Pancreas (tissue), 10 donors: ENCODE results near the gene VSTM2B. TPM values are rescaled to one million over a fixed set of nuclear protein-coding genes. Genes with fewer than 3 reads are reported as not detected.
A peak's percentile ranks its signal among the peaks of the same experiment; 100 is the strongest.

Experiments
- ATAC-seq, 4 donors: fragments of 200-7000 bp; cut with Tn5 transposase; one replicate each; pipeline versions ENCODE4 v1.8.0 to v1.9.1; 2020; ENCODE audit warnings: mild to moderate bottlenecking in 4 of 4, moderate library complexity in 4 of 4
- DNase-seq, 6 donors: peaks; one replicate each; pipeline ENCODE4 v3.0.0-alpha.2; 2020
- FAIRE-seq: peaks from 2 replicates; lab custom pipeline; 2012; peaks lifted over from hg19 to GRCh38; lab: Jason Lieb, UNC
- H3K27ac ChIP-seq, 4 donors: fragments of 200-600 bp; sonication (generic); 1 replicate in 3 of 4; 2 replicates in 1 of 4; pipeline versions ENCODE4 v1.5.0 to v1.8.0; 2020
- H3K27me3 ChIP-seq, 4 donors: fragments of 200-600 bp; one replicate each; pipeline ENCODE4 v1.8.0; 2021
- H3K36me3 ChIP-seq, 3 donors: fragments of 200-600 bp; sonication (generic) in 1 of 3; one replicate each; pipeline versions ENCODE4 v1.5.0 to v1.8.0; 2020 to 2021
- H3K4me1 ChIP-seq, 3 donors: fragments of 200-600 bp; one replicate each; pipeline ENCODE4 v1.8.0; 2021
- H3K4me3 ChIP-seq, 4 donors: fragments of 200-600 bp; sonication (generic) in 2 of 4; one replicate each; pipeline versions ENCODE4 v1.5.0 to v1.8.0; 2020 to 2021
- H3K9me3 ChIP-seq, 4 donors: fragments of 200-600 bp; one replicate each; pipeline ENCODE4 v1.8.0; 2021
- WGBS, 2 donors: extraction: QIAGEN DNeasy Blood & Tissue Kit; methylation state at CpG; one replicate each; pipeline ENCODE4 v1.1.7; 2013; 5-methylcytosine and 5-hydroxymethylcytosine counted together
- intact Hi-C, 3 donors: fragments of 100-400 bp; cut with DNase I; formaldehyde crosslinking; loops; one replicate each; pipeline versions ENCODE4 v1.11.1 to v1.14.2; 2022
- polyA plus RNA-seq, 2 donors: library from polyadenylated mRNA; stranded (reverse); fragments of 200-250 nt; gene quantifications; one replicate each; pipeline ENCODE4 v1.2.3, GENCODE V29; 2013
- total RNA-seq, 6 donors: library from RNA; stranded (reverse); fragmentation: NEBNext Ultra II Directional in 4 of 6; extraction: Animal tissue kit (Norgen Biotek cat#: 25700) in 4 of 6; gene quantifications; one replicate each; pipeline versions ENCODE4 v1.2.1 to v1.2.4, GENCODE V29; 2021 to 2023
- TF ChIP-seq, protein P1 (sequence below), 4 donors: fragments of 200-600 bp; sonication (generic) in 3 of 4; IDR thresholded peaks; one replicate each; pipeline versions ENCODE4 v1.5.0 to v1.8.0; 2021; ENCODE audit warnings: antibody characterized with exemption in 4 of 4
- donor health status: healthy with polysubstance abuse.
- donor health status: DM: no; HTN: no; CAD: no; lungs with moderate emphysema.
- donor health status: DM: no; HTN: no; CAD: no.
- donor health status: control.
- donor health status: control.
- donor health status: Bipolar disorder and iron deficiency.
- donor health status: DM: yes; HTN: yes; CAD: no.
- donor health status: DM: no; HTN: no; CAD: no.
- donor health status: DM: no; HTN: no; CAD: no.
- donor health status: DM: yes; HTN: yes; CAD: no.

Gene VSTM2B
- total and polyA plus RNA-seq, 8 donors = 0.05 TPM; not detected in 7

DNA sequence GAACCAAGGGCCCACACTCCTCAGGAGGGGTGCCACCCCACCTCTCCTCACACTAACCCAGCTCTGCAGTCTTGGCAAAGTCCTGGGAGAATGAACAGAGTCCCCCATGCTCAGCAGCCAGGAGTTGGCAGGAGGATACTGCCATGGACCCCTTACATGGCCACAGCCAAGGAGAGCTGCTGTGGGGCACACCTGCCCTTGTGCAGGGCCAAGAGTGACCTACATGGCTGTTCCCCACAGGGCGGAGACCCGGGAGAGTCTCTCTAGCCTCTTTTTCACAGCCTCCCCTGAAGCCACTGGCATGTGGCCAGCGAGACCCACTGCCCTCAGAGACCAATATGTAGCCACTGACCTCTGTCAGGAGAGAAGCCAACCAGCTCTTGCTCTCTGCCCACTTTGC, 45.9 kb upstream of the VSTM2B start:
- Histone ChIP-seq H3K36me3 (no peaks in the 10 kb centered on the region), H3K27ac (no peak overlapping the region), H3K4me1 (no peaks in the 10 kb centered on the region), H3K27me3 (no peaks in the 10 kb centered on the region), H3K4me3 (no peak overlapping the region), H3K9me3 (no peaks in the 10 kb centered on the region)
- TF ChIP-seq, protein P1, sequence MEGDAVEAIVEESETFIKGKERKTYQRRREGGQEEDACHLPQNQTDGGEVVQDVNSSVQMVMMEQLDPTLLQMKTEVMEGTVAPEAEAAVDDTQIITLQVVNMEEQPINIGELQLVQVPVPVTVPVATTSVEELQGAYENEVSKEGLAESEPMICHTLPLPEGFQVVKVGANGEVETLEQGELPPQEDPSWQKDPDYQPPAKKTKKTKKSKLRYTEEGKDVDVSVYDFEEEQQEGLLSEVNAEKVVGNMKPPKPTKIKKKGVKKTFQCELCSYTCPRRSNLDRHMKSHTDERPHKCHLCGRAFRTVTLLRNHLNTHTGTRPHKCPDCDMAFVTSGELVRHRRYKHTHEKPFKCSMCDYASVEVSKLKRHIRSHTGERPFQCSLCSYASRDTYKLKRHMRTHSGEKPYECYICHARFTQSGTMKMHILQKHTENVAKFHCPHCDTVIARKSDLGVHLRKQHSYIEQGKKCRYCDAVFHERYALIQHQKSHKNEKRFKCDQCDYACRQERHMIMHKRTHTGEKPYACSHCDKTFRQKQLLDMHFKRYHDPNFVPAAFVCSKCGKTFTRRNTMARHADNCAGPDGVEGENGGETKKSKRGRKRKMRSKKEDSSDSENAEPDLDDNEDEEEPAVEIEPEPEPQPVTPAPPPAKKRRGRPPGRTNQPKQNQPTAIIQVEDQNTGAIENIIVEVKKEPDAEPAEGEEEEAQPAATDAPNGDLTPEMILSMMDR (IDR thresholded peaks at IDR 0.05) = no peak
- 62 to 89% methylated on average over 3 of the region's 3 CpGs for WGBS, 2 donors
- DNase-seq = peak in 1 of 6 donors; percentile 41
- no peak for ATAC-seq
- intact Hi-C loops = no loop called here
- FAIRE-seq = no peak

DNA sequence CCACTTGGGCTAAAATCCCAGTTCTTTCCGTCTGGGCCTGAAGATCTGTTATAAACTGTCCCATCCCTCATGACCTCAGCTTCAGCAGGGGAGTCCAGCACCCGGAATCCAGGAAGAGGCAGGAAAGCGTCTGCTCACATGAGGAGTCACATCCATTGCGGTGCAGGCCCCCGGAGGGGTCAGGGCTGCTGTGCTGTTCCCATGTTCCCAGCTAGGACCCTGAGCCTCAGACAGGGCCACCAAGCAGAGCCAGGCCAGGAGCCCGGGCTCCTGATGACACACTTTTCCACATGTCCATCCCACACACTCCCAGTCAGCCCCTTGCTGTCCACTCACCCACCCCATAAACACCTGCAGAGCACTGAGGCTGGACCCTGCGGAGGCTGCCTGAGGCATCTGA, 45.3 kb upstream of the VSTM2B start:
- H3K4me1 ChIP-seq = no peaks in the 10 kb centered on the region
- no peaks in the 10 kb centered on the region for H3K27me3 ChIP-seq
- H3K27ac ChIP-seq = no peak overlapping the region
- ATAC-seq (no peak), FAIRE-seq (no peak), DNase-seq (peak in 1 of 6 donors; percentile 23)
- 69 to 86% methylated on average over 7 of the region's 7 CpGs for WGBS, 2 donors
- no peak overlapping the region for H3K4me3 ChIP-seq
- H3K9me3 ChIP-seq = no peaks in the 10 kb centered on the region
- no peaks in the 10 kb centered on the region for H3K36me3 ChIP-seq
- TF ChIP-seq, protein P1 (IDR thresholded peaks at IDR 0.05) = no peak
- intact Hi-C loops = no loop called here

DNA sequence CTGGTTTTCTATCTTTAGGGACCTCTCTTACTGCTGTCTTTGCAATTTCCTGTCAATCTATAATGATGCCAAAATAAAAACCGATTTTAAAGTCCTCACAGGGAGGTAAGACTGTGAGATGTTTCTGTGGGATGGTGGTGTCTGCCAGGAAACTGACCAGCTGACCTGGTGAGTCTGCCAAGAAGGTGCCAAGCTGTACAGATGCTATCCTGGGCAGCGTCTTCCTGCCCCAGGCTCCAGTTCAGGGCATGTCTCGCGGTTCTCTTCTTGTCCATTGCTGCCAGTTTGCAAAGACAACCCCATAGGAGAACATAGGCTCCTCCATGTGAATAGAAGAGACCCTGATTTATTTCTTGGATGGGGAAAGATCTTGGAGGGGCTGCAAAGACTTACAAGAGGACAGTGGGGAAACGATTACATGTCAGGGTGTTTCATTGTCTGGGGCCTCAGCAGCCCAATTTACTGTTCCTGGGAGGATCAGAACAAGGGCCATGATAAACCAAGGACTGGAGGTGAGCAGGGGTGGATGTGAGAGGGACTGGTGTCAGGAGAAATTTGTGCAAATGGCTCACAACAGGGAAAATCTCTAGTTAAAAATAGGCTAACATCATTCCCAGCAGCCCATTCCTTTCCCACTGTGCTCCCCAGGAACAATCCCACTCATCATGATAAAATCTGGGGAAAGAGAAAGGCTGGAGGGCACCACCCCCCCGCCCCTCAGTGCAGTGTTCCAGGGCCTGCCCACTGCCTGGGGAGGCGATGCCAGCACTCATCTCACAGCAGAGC, 42.7 kb upstream of the VSTM2B start:
- intact Hi-C loops = no loop called here
- Histone ChIP-seq H3K36me3 (no peaks in the 10 kb centered on the region), H3K27me3 (peaks cover 0 to 4% (median 0%) of the 10 kb centered on the region in 4 donors), H3K4me3 (no peak overlapping the region), H3K4me1 (no peaks in the 10 kb centered on the region), H3K9me3 (no peaks in the 10 kb centered on the region), H3K27ac (no peak overlapping the region)
- TF ChIP-seq, protein P1 (IDR thresholded peaks at IDR 0.05) = no peak
- WGBS, 2 donors = 39 to 49% methylated on average over 7 of the region's 7 CpGs
- FAIRE-seq (no peak), ATAC-seq (no peak), DNase-seq (no peak)

DNA sequence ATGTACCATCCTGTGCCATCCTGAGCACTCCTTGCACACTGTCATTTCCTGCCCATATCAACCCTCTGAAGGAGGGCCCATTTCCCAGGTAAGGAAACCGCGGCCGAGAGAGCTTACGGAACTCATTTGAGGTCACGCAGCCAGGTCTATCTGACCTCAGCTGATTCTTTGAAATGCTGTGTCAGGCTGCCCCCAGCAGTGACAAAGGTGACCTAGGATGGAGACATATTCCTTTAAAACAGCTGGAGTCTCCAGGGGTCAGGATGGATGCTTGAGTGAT, 42.2 kb upstream of the VSTM2B start:
- DNase-seq (peak in 1 of 6 donors; percentile 36), FAIRE-seq (no peak), ATAC-seq (no peak)
- Histone ChIP-seq H3K36me3 (no peaks in the 10 kb centered on the region), H3K4me1 (no peaks in the 10 kb centered on the region), H3K4me3 (no peak overlapping the region), H3K27ac (no peak overlapping the region), H3K27me3 (peaks cover 0 to 4% (median 0%) of the 10 kb centered on the region in 4 donors), H3K9me3 (no peaks in the 10 kb centered on the region)
- TF ChIP-seq, protein P1 (IDR thresholded peaks at IDR 0.05) = no peak
- intact Hi-C loops = no loop called here
- WGBS, 2 donors = 82 to 94% methylated on average over 5 of the region's 5 CpGs

DNA sequence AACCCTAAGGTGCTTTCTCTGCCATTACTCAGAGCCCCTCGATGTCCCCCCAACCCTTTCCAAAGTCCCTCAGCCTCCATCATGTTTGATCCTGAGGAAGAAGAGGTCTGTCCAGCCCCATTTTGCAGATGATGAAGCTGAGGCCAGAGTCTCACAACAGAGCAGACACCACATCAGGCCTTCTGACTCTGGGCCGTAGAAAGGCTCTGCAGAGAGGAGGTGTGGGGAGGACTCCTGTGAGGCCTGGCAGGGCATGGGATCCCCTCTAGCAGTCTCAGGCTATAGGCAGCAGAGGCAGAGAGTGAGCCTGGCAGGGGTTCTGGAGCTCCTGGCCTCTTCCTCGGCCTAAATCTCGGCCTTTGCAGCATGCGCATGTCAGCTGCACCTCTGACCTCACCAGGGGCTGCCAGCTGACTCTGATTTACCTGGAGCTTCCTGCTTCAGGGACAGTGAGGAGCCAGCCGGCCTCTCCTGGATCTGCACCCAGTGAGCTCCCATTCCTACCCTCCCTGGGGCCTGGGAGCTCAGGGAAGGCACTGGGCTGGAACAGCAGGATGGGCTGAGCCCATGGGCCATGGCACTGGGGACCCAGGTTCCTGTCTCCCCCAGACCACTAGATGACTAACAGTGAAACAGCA, 41.7 kb upstream of the VSTM2B start:
- Histone ChIP-seq H3K27me3 (peaks cover 0 to 4% (median 0%) of the 10 kb centered on the region in 4 donors), H3K4me1 (no peaks in the 10 kb centered on the region), H3K27ac (no peak overlapping the region), H3K9me3 (no peaks in the 10 kb centered on the region), H3K4me3 (no peak overlapping the region), H3K36me3 (no peaks in the 10 kb centered on the region)
- TF ChIP-seq, protein P1 (IDR thresholded peaks at IDR 0.05) = no peak
- ATAC-seq = no peak
- 44 to 63% methylated on average over 6 of the region's 6 CpGs for WGBS, 2 donors
- intact Hi-C loops = no loop called here
- FAIRE-seq = no peak
- peak in 1 of 6 donors; percentile 25 for DNase-seq
